Fibroblast of pulmonary artery (primary cell): Measurements from ENCODE around the gene DFFB.

Experiments
- DNase-seq: peaks from one replicate; pipeline ENCODE4 v3.0.0-alpha.2; 2010; ENCODE audit warnings: low read depth
- H3K4me3 ChIP-seq: replicated peaks from 2 replicates; pipeline ENCODE4 v1.5.1; 2011; ENCODE audit warnings: low read depth, mild to moderate bottlenecking, control low read depth, low read length, moderate library complexity
- TF ChIP-seq, protein P1 (sequence below): IDR thresholded peaks from 2 replicates; pipeline ENCODE4 v1.5.1; 2011; ENCODE audit warnings: mild to moderate bottlenecking, control low read depth, low read length, inconsistent platforms; ENCODE audit errors: missing control alignments

Gene DFFB

DNA sequence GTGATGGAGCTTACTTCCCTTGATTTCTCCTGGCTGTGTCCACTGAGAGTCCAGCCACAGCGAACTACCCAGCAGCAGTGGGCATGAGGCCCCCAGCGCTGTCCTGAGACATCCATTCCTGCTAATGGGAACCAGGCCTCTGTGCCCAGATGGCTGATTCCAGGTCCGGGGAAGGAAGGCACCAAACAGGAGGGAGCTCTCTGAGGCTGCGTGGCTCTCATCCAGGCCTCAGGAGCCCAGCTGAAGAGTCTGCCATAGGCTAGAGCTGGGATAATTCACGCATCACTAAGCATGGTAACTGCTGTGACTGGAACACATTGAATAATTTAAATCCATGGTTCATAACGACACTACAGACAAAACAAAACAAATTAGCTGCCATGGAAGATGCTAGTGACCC is 36.3 kb upstream of the DFFB start:
- no peak overlapping the region for H3K4me3 ChIP-seq
- DNase-seq: no peak
- TF ChIP-seq, protein P1, sequence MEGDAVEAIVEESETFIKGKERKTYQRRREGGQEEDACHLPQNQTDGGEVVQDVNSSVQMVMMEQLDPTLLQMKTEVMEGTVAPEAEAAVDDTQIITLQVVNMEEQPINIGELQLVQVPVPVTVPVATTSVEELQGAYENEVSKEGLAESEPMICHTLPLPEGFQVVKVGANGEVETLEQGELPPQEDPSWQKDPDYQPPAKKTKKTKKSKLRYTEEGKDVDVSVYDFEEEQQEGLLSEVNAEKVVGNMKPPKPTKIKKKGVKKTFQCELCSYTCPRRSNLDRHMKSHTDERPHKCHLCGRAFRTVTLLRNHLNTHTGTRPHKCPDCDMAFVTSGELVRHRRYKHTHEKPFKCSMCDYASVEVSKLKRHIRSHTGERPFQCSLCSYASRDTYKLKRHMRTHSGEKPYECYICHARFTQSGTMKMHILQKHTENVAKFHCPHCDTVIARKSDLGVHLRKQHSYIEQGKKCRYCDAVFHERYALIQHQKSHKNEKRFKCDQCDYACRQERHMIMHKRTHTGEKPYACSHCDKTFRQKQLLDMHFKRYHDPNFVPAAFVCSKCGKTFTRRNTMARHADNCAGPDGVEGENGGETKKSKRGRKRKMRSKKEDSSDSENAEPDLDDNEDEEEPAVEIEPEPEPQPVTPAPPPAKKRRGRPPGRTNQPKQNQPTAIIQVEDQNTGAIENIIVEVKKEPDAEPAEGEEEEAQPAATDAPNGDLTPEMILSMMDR: no peak

DNA sequence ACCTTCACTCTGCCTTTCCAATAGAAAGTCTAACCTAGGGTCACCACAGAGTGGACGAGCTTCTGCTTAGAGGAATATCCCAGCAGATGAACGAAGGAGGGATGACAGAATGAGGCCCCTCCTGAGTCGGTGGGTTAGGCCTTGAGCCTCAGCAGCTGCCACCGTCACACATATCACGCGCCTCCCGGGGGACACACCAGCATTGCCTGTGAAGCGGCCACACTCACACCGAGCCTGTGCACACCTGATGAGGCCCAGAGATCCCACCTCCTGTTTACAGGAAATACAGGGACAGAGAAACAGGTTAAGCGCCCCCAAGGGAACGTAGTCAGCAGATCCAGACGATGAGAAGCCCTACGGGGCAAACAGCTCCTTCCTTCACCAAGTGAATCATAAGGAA is 35.8 kb upstream of the DFFB start:
- no peak overlapping the region for H3K4me3 ChIP-seq
- no peak for DNase-seq
- TF ChIP-seq, protein P1: no peak

DNA sequence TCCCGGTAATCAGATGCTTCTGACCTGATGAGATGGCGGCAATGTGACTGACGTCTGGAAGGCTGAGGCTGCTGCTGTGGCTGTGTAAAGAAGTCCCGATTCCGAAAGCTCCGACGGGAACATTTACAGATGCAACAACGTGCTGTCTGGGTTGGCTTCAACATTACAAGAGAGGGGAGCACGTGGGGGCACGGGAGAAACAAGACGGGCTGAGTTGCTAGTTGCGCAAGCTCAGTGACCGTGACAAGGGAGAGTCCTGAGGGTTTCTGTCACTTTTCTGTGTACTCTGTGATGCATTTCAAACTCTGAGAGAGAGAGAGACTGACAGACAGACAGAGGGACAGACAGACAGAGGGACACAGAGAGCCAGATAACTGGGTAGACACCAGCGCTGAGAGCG is 35.4 kb upstream of the DFFB start:
- TF ChIP-seq, protein P1: no peak
- no peak for DNase-seq
- no peak overlapping the region for H3K4me3 ChIP-seq

DNA sequence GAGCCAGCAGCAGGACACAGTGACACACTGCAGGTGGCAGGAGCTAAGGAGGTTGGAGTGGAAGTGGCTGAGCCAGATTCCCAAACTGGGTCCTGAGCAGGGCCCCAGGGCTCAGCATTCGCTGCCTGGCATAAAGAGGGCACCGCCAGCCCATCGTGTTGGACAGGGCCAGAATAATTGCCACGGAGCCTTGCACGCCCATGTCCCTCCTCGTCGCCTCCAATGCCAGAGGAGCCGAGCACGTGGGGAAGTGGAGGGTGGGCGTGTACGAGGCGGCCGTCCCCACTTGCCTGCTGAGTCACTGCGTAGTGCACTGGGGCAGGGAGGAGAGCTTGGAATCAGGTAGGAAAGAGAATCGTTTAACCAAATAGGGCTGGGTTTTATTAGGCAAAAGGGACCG is 34.9 kb upstream of the DFFB start:
- TF ChIP-seq, protein P1: no peak
- H3K4me3 ChIP-seq: no peak overlapping the region
- no peak for DNase-seq

DNA sequence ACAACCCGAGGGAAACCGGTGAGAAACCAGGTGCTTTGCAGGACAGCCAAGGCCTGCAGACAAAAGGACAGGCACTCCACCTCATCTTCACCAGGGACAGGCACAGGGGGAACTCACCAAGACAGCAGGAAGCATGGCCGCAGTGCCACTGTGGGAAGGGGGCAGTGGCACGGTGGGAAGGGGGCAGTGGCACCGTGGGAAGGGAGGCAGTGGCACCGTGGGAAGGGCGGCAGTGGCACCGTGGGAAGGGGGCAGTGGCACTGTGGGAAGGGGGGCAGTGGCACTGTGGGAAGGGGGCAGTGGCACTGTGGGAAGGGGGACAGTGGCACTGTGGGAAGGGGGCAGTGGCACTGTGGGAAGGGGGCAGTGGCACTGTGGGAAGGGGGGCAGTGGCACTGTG is 32.6 kb upstream of the DFFB start:
- TF ChIP-seq, protein P1: no peak
- no peak for DNase-seq
- no peak overlapping the region for H3K4me3 ChIP-seq

DNA sequence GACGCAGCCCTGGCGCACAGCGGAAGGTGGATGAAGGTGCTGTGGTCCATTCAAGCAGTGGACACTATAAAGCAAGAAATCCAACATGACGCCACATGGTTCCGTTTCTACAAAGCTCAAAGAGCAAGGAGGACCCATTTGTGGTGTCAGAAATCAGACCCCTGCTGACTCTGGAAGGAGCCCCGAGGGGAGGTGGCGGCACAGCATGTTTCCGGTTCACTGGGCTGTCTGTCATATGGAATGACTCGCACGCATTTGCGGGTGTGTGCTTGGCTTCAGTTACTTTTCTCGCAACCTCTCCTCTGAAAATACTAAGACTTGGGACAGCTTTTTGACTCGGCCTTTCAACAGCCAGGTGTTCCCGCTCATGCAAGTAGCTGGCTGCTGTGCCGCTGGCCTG is 31.9 kb upstream of the DFFB start:
- no peak overlapping the region for H3K4me3 ChIP-seq
- no peak for DNase-seq
- TF ChIP-seq, protein P1: no peak

DNA sequence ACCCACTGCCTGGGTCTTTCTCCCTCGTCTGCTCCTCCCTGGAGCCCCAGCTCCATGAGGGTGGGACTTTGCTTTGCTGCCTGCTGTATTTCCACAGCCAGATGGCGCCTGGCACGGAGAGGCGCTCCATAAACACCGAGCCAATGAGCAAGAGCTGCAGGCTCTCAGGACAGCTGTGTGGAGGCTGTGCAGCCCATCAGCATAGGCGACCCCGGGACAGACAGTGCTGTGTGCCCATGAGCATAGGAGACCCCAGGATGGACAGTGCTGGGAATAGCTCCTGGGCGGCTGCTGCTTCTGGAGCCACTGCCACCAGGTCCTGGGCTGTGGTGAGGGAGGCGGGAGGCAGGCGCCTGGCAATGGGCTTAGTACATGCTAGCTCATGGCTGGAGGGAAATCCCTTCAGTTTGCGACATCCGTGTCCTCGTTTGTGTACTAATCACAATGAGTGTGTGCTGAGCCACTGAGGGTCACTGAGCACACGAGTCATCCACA is 29.4 kb upstream of the DFFB start:
- TF ChIP-seq, protein P1: no peak
- no peak overlapping the region for H3K4me3 ChIP-seq

More for the DNA sequence above, 29.4 kb upstream of the DFFB start:
- no peak for DNase-seq
